H9 (cell line): Measurements from ENCODE around the gene CARMIL3. TPM values are rescaled to one million over a fixed set of nuclear protein-coding genes. Genes with fewer than 3 reads are reported as not detected.

Experiments
- DNase-seq: peaks from one replicate; pipeline ENCODE4 v3.0.0-alpha.2; 2017
- H2AFZ ChIP-seq: one replicate; pipeline ENCODE4 v1.6.1; 2013; ENCODE audit warnings: mild to moderate bottlenecking, low read length, control low read depth, moderate library complexity
- H2AK5ac ChIP-seq: 2 replicates; pipeline ENCODE4 v1.6.1; 2013; ENCODE audit warnings: low read length, control low read depth, mixed read lengths; ENCODE audit not compliant: insufficient read length
- H2BK120ac ChIP-seq: one replicate; pipeline ENCODE4 v1.6.1; 2013; ENCODE audit warnings: low read depth, mild to moderate bottlenecking, low read length, control low read depth, inconsistent platforms; ENCODE audit not compliant: poor library complexity, severe bottlenecking
- H2BK12ac ChIP-seq: 2 replicates; pipeline ENCODE4 v1.6.1; 2013; ENCODE audit warnings: low read length, control low read depth, mixed read lengths, low read depth; ENCODE audit not compliant: insufficient read length
- H2BK15ac ChIP-seq: 2 replicates; pipeline ENCODE4 v1.6.1; 2013; ENCODE audit warnings: low read depth, low read length, control low read depth
- H2BK20ac ChIP-seq: one replicate; pipeline ENCODE4 v1.6.1; 2013; ENCODE audit warnings: low read depth, mild to moderate bottlenecking, low read length, control low read depth, inconsistent platforms; ENCODE audit not compliant: poor library complexity, severe bottlenecking
- H2BK5ac ChIP-seq: 2 replicates; pipeline ENCODE4 v1.6.1; 2013; ENCODE audit warnings: low read length, control low read depth, mixed read lengths; ENCODE audit not compliant: insufficient read length
- H3K14ac ChIP-seq: 2 replicates; pipeline ENCODE4 v1.6.1; 2013; ENCODE audit warnings: low read length, control low read depth; ENCODE audit not compliant: insufficient read depth
- H3K18ac ChIP-seq: 2 replicates; pipeline ENCODE4 v1.6.1; 2013; ENCODE audit warnings: low read depth, mild to moderate bottlenecking, mixed read lengths, low read length, control low read depth; ENCODE audit not compliant: insufficient read length
- H3K23ac ChIP-seq: 2 replicates; pipeline ENCODE4 v1.6.1; 2013; ENCODE audit warnings: low read length, control low read depth, mixed read lengths, low read depth; ENCODE audit not compliant: insufficient read length
- H3K23me2 ChIP-seq: 2 replicates; pipeline ENCODE4 v1.6.1; 2013; ENCODE audit warnings: low read depth, mild to moderate bottlenecking, mixed read lengths, low read length, control low read depth; ENCODE audit not compliant: insufficient read length, poor library complexity, severe bottlenecking
- H3K27ac ChIP-seq: 2 replicates; pipeline ENCODE4 v1.5.1; 2013; ENCODE audit warnings: low read length, control low read depth, mixed read lengths, low read depth; ENCODE audit not compliant: insufficient read length
- H3K27me3 ChIP-seq: 2 replicates; pipeline ENCODE4 v1.6.1; 2013; ENCODE audit warnings: low read length, control low read depth, inconsistent platforms; ENCODE audit not compliant: insufficient read depth
- H3K4ac ChIP-seq: 2 replicates; pipeline ENCODE4 v1.6.1; 2013; ENCODE audit warnings: low read depth, mild to moderate bottlenecking, control low read depth, inconsistent platforms, low read length, moderate library complexity
- H3K4me1 ChIP-seq: 2 replicates; pipeline ENCODE4 v1.6.1; 2013; ENCODE audit warnings: low read length, control low read depth, inconsistent platforms; ENCODE audit not compliant: insufficient read depth
- H3K4me2 ChIP-seq: 2 replicates; pipeline ENCODE4 v1.6.1; 2013; ENCODE audit warnings: low read length, control low read depth, mixed read lengths; ENCODE audit not compliant: insufficient read length, insufficient read depth
- H3K56ac ChIP-seq: 2 replicates; pipeline ENCODE4 v1.6.1; 2013; ENCODE audit warnings: low read depth, mild to moderate bottlenecking, mixed read lengths, low read length, control low read depth; ENCODE audit not compliant: insufficient read length
- H3K79me1 ChIP-seq: 2 replicates; pipeline ENCODE4 v1.6.1; 2013; ENCODE audit warnings: low read depth, mild to moderate bottlenecking, moderate library complexity, low read length, control low read depth, inconsistent platforms; ENCODE audit not compliant: insufficient read depth, poor library complexity, severe bottlenecking
- H3K79me2 ChIP-seq: 2 replicates; pipeline ENCODE4 v1.6.1; 2013; ENCODE audit warnings: low read length, control low read depth, inconsistent platforms; ENCODE audit not compliant: insufficient read depth
- H3K9ac ChIP-seq: 2 replicates; pipeline ENCODE4 v1.6.1; 2013; ENCODE audit warnings: low read length, control low read depth, mixed read lengths; ENCODE audit not compliant: insufficient read length; ENCODE audit errors: extremely low read depth
- H3K9me3 ChIP-seq: one replicate; pipeline ENCODE4 v1.6.1; 2013; ENCODE audit warnings: low read depth, low read length, inconsistent platforms; ENCODE audit not compliant: control insufficient read depth
- H3T11ph ChIP-seq: one replicate; pipeline ENCODE4 v1.6.1; 2013; ENCODE audit warnings: mild to moderate bottlenecking, low read length, control low read depth, inconsistent platforms
- H4K20me1 ChIP-seq: one replicate; pipeline ENCODE4 v1.6.1; 2013; ENCODE audit not compliant: control insufficient read depth, insufficient read length, insufficient read depth
- H4K5ac ChIP-seq: 2 replicates; pipeline ENCODE4 v1.6.1; 2013; ENCODE audit warnings: low read depth, mild to moderate bottlenecking, mixed read lengths, low read length, control low read depth; ENCODE audit not compliant: insufficient read length
- H4K8ac ChIP-seq: replicated peaks from 2 replicates; pipeline ENCODE4 v1.6.1; 2013; ENCODE audit warnings: low read length, control low read depth, mixed read lengths, low read depth; ENCODE audit not compliant: insufficient read length
- H4K91ac ChIP-seq: 2 replicates; pipeline ENCODE4 v1.6.1; 2013; ENCODE audit warnings: low read depth, mild to moderate bottlenecking, moderate library complexity, mixed read lengths, low read length, control low read depth; ENCODE audit not compliant: insufficient read length
- H3K27ac Mint-ChIP-seq, 3 experiments: 2 replicates in 2 of 3; 3 replicates in 1 of 3; pipeline ENCODE4 v1.8.0; 2020 to 2021; ENCODE audit warnings: mixed read lengths in 3 of 3, mild to moderate bottlenecking in 1 of 3, moderate library complexity in 1 of 3
- H3K27me3 Mint-ChIP-seq: 2 replicates; pipeline ENCODE4 v1.8.0; 2021; ENCODE audit warnings: low read depth, mild to moderate bottlenecking, moderate library complexity, mixed read lengths
- H3K36me3 Mint-ChIP-seq, 3 experiments: 2 replicates in 2 of 3; 3 replicates in 1 of 3; pipeline ENCODE4 v1.8.0; 2020 to 2021; ENCODE audit warnings: low read depth in 3 of 3, mixed read lengths in 3 of 3; ENCODE audit not compliant: insufficient read depth in 1 of 3
- H3K4me1 Mint-ChIP-seq, 2 experiments: 2 replicates each; pipeline ENCODE4 v1.8.0; 2020; ENCODE audit warnings: mixed read lengths in 2 of 2
- H3K4me3 Mint-ChIP-seq, 2 experiments: 2 replicates in 1 of 2; 3 replicates in 1 of 2; pipeline ENCODE4 v1.8.0; 2020 to 2021; ENCODE audit warnings: mild to moderate bottlenecking in 2 of 2, mixed read lengths in 2 of 2, moderate library complexity in 1 of 2
- H3K9me3 Mint-ChIP-seq, 2 experiments: 2 replicates in 1 of 2; 3 replicates in 1 of 2; pipeline ENCODE4 v1.8.0; 2020; ENCODE audit warnings: mild to moderate bottlenecking in 2 of 2, mixed read lengths in 2 of 2, moderate library complexity in 1 of 2
- CTCF ChIP-seq: fragments of 200-600 bp; sonication (generic); conservative IDR thresholded peaks from 3 replicates; pipeline ENCODE4 v1.8.0; 2021; ENCODE audit warnings: antibody characterized with exemption, mild to moderate bottlenecking
- WGBS: extraction: QIAGEN DNeasy Blood & Tissue Kit; methylation state at CpG from one replicate; pipeline ENCODE4 v1.1.7; 2013; ENCODE audit warnings: missing lambda C conversion rate, low lambda C conversion rate, mixed read lengths; ENCODE audit not compliant: insufficient read length; ENCODE audit errors: extremely low coverage; 5-methylcytosine and 5-hydroxymethylcytosine counted together
- total RNA-seq: library from RNA; stranded (reverse); gene quantifications from 2 replicates; pipeline ENCODE4 v1.2.1, GENCODE V29; 2021

The CARMIL3 gene
- total RNA-seq, 1 experiment from 2014 or later = 5.8 TPM

GRCh38 chr14:24088095-24088494 lies 36.3 kb downstream of the CARMIL3 start:
- no peaks in the 10 kb centered on the region for H3K4me1 ChIP-seq
- H3K4me3 Mint-ChIP-seq = no peak overlapping the region
- no peak overlapping the region for H2BK12ac ChIP-seq
- H3K79me2 ChIP-seq = no peaks in the 10 kb centered on the region
- no peak overlapping the region for H2BK5ac ChIP-seq
- no peak overlapping the region for H4K5ac ChIP-seq
- H2BK20ac ChIP-seq = no peak overlapping the region
- H3K9me3 Mint-ChIP-seq = no peaks in the 10 kb centered on the region
- H3T11ph ChIP-seq = no peak overlapping the region
- H3K23ac ChIP-seq = no peak overlapping the region
- no peak overlapping the region for H3K4ac ChIP-seq
- H3K27ac ChIP-seq = no peak overlapping the region
- no peak overlapping the region for H4K91ac ChIP-seq
- H4K20me1 ChIP-seq = no peaks in the 10 kb centered on the region
- H3K27me3 Mint-ChIP-seq = peaks cover 10% of the 10 kb centered on the region
- no peaks in the 10 kb centered on the region for H3K36me3 Mint-ChIP-seq
- no peak overlapping the region for H3K18ac ChIP-seq
- H3K9ac ChIP-seq = no peak overlapping the region
- H3K14ac ChIP-seq = no peak overlapping the region
- no peak overlapping the region for H3K4me2 ChIP-seq
- no peaks in the 10 kb centered on the region for H3K23me2 ChIP-seq
- no peaks in the 10 kb centered on the region for H3K79me1 ChIP-seq
- WGBS = no CpG with 5 or more reads among the region's 2 CpGs
- no peak overlapping the region for H2AFZ ChIP-seq
- H3K27me3 ChIP-seq = no peaks in the 10 kb centered on the region
- no peak overlapping the region for H3K27ac Mint-ChIP-seq
- no peak overlapping the region for H2BK120ac ChIP-seq
- H2BK15ac ChIP-seq = peak overlapping the region; percentile 20; the same call in 1 of the 2 replicates
- H4K8ac ChIP-seq = no peak overlapping the region
- H3K9me3 ChIP-seq = no peaks in the 10 kb centered on the region
- no peak for TF ChIP-seq CTCF
- H3K56ac ChIP-seq = no peak overlapping the region
- H3K4me1 Mint-ChIP-seq = peaks cover 9 to 26% of the 10 kb centered on the region in 2 experiments
- DNase-seq = no peak
- no peak overlapping the region for H2AK5ac ChIP-seq
